Measurements from ENCODE around the gene PSMD1. TPM values are rescaled to one million over a fixed set of nuclear protein-coding genes. Genes with fewer than 3 reads are reported as not detected.
A peak's percentile ranks its signal among the peaks of the same experiment; 100 is the strongest.

The PSMD1 gene
- total and polyA plus RNA-seq, 12 donors: 39.8 to 113 (median 94.0) TPM

GRCh38 chr2:231118614-231118942 lies 61.9 kb downstream of the PSMD1 start:
- Histone ChIP-seq H3K27me3 (no peaks in the 10 kb centered on the region), H3K4me3 (peak overlapping the region in 2 of 10 donors; percentile 8), H3K4me1 (peaks cover 0 to 17% (median 9%) of the 10 kb centered on the region in 9 donors), H3K27ac (no peak overlapping the region), H3K9me3 (no peaks in the 10 kb centered on the region), H3K36me3 (peaks cover 0 to 13% (median 0%) of the 10 kb centered on the region in 9 donors)
- no peak for TF ChIP-seq CTCF (IDR thresholded peaks at IDR 0.05)
- DNase-seq: no peak
- no peak for ATAC-seq
- WGBS, 2 donors: 82 to 86% methylated on average over 2 of the region's 2 CpGs
- intact Hi-C loops (cut with DNase I): no loop called here

- Histone ChIP-seq H3K4me1 (peaks cover 0 to 36% (median 26%) of the 10 kb centered on the region in 9 donors), H3K4me3 (peak overlapping the region in 7 of 10 donors; percentile 1 to 45 (median 27)), H3K9me3 (no peaks in the 10 kb centered on the region), H3K27me3 (no peaks in the 10 kb centered on the region), H3K27ac (peak overlapping the region in 5 of 10 donors; percentile 5 to 69 (median 22)), H3K36me3 (peaks cover 0 to 6% (median 0%) of the 10 kb centered on the region in 9 donors)
- TF ChIP-seq CTCF (IDR thresholded peaks at IDR 0.05): no peak
- peak in 7 of 8 donors; percentile 29 to 67 (median 49) for ATAC-seq
- intact Hi-C loops (cut with DNase I): no loop called here
- DNase-seq: no peak
- 37 to 49% methylated on average over 4 of the region's 4 CpGs for WGBS, 2 donors
Observed at GRCh38 chr2:231123362-231123898, 66.8 kb downstream of the PSMD1 start.

GRCh38 chr2:231124838-231125568 lies 68.3 kb downstream of the PSMD1 start, which contains the start of gene HTR2B:
Gene HTR2B, minus strand, starts transcription at chr2:231125042. Its CDS starts 1,278 bp downstream, at chr2:231123764.
- Histone ChIP-seq H3K4me3 (peak within 1 kb of the TSS in 8 of 10 donors; percentile 1 to 45 (median 26)), H3K9me3 (no peaks in the 10 kb centered on the region), H3K27ac (peak within 1 kb of the TSS in 5 of 10 donors; percentile 18 to 69 (median 31)), H3K36me3 (no peaks in the 10 kb centered on the region), H3K27me3 (no peaks in the 10 kb centered on the region), H3K4me1 (peaks cover 0 to 36% (median 26%) of the 10 kb centered on the region in 9 donors)
- intact Hi-C loops (cut with DNase I): no loop called here
- DNase-seq (no peak), ATAC-seq (peak in 4 of 8 donors; percentile 47 to 85 (median 65))
- 42 to 49% methylated on average over 5 of the region's 5 CpGs for WGBS, 2 donors
- no peak for TF ChIP-seq CTCF (IDR thresholded peaks at IDR 0.05)

- no peak overlapping the region for H3K27ac ChIP-seq
- no peak overlapping the region for H3K4me3 ChIP-seq
- no peaks in the 10 kb centered on the region for H3K36me3 ChIP-seq
- H3K4me1 ChIP-seq: peaks cover 0 to 36% (median 26%) of the 10 kb centered on the region in 9 donors
- intact Hi-C loops (cut with DNase I): no loop called here
- ATAC-seq: no peak
- H3K9me3 ChIP-seq: no peaks in the 10 kb centered on the region
- no peaks in the 10 kb centered on the region for H3K27me3 ChIP-seq
- WGBS, 2 donors: 95 to 98% methylated on average over 7 of the region's 7 CpGs
- no peak for TF ChIP-seq CTCF (IDR thresholded peaks at IDR 0.05)
- DNase-seq: no peak
Observed at GRCh38 chr2:231126123-231126522, 69.5 kb downstream of the PSMD1 start.
